GM04503 (cell line): ENCODE measurements around the gene OR2C1.
A peak's percentile ranks its signal among the peaks of the same experiment; 100 is the strongest.

ENCODE experiments used
- DNase-seq: peaks from one replicate; pipeline ENCODE4 v3.0.0-alpha.2; 2012; ENCODE audit warnings: low read depth

The OR2C1 gene

GRCh38 chr16:3400446-3400778 lies 44.7 kb downstream of the OR2C1 start:
- no peak for DNase-seq

GRCh38 chr16:3400779-3401688 lies 45.3 kb downstream of the OR2C1 start, which contains the start of the genes ZNF174 and ZSCAN32:
Gene ZNF174, plus strand, starts transcription at chr16:3401215. Its CDS starts 790 bp downstream, at chr16:3402005.
Gene ZSCAN32, minus strand, starts transcription at chr16:3401004. Its CDS starts 3,447 bp downstream, at chr16:3397557.
- DNase-seq, result peak; percentile 95

GRCh38 chr16:3401719-3402397 lies 46.2 kb downstream of the OR2C1 start:
- DNase-seq, result no peak
